ENCODE results near the gene ZBTB7B.

Gene ZBTB7B

GRCh38 chr1:154956544-154956941 is 46.1 kb upstream of the ZBTB7B start:
- peak overlapping the region; percentile 82 to 83 for H3K27ac ChIP-seq
- TF ChIP-seq CTCF (IDR thresholded peaks at IDR 0.05), result no peak
- no peaks in the 10 kb centered on the region for H3K27me3 ChIP-seq
- H3K4me3 ChIP-seq, result peak overlapping the region; percentile 55 to 61
- H3K4me1 ChIP-seq, result peaks cover 7 to 70% (median 57%) of the 10 kb centered on the region in 4 donors
- no peaks in the 10 kb centered on the region for H3K9me3 ChIP-seq
- DNase-seq, result peak in 1 of 2 donors; percentile 86
- H3K36me3 ChIP-seq, result peaks cover 0 to 23% (median 14%) of the 10 kb centered on the region in 3 donors
- intact Hi-C loops (cut with DNase I; ENCODE audit: low total_unique reads), result no loop called here

- intact Hi-C loops (cut with DNase I; ENCODE audit: low total_unique reads), result no loop called here
- Histone ChIP-seq H3K4me1 (peaks cover 7 to 66% (median 56%) of the 10 kb centered on the region in 4 donors), H3K36me3 (peaks cover 0 to 19% (median 14%) of the 10 kb centered on the region in 3 donors), H3K4me3 (no peak overlapping the region), H3K27me3 (no peaks in the 10 kb centered on the region), H3K9me3 (no peaks in the 10 kb centered on the region), H3K27ac (peak overlapping the region; percentile 82 to 83)
- no peak for TF ChIP-seq CTCF (IDR thresholded peaks at IDR 0.05)
- no peak for DNase-seq
Observed at GRCh38 chr1:154957091-154957657, 45.4 kb upstream of the ZBTB7B start.

- H3K9me3 ChIP-seq, result no peaks in the 10 kb centered on the region
- H3K27me3 ChIP-seq, result no peaks in the 10 kb centered on the region
- no peak for DNase-seq
- intact Hi-C loops (cut with DNase I; ENCODE audit: low total_unique reads), result no loop called here
- no peak overlapping the region for H3K27ac ChIP-seq
- peaks cover 7 to 68% (median 56%) of the 10 kb centered on the region in 4 donors for H3K4me1 ChIP-seq
- H3K36me3 ChIP-seq, result peaks cover 0 to 22% (median 16%) of the 10 kb centered on the region in 3 donors
- H3K4me3 ChIP-seq, result no peak overlapping the region
- TF ChIP-seq CTCF (IDR thresholded peaks at IDR 0.05), result no peak
Observed at GRCh38 chr1:154958036-154958435, 44.6 kb upstream of the ZBTB7B start.

GRCh38 chr1:154958681-154959425 is 43.7 kb upstream of the ZBTB7B start:
- Histone ChIP-seq H3K4me1 (peaks cover 4 to 67% (median 49%) of the 10 kb centered on the region in 4 donors), H3K36me3 (peaks cover 0 to 30% (median 24%) of the 10 kb centered on the region in 3 donors), H3K27me3 (no peaks in the 10 kb centered on the region), H3K9me3 (no peaks in the 10 kb centered on the region), H3K27ac (no peak overlapping the region), H3K4me3 (no peak overlapping the region)
- no peak for DNase-seq
- intact Hi-C loops (cut with DNase I; ENCODE audit: low total_unique reads), result no loop called here
- no peak for TF ChIP-seq CTCF (IDR thresholded peaks at IDR 0.05)

- peaks cover under 1 to 35% (median 28%) of the 10 kb centered on the region in 3 donors for H3K36me3 ChIP-seq
- intact Hi-C loops (cut with DNase I; ENCODE audit: low total_unique reads), result no loop called here
- no peak overlapping the region for H3K27ac ChIP-seq
- TF ChIP-seq CTCF (IDR thresholded peaks at IDR 0.05), result no peak
- no peak overlapping the region for H3K4me3 ChIP-seq
- no peak for DNase-seq
- peaks cover 0 to 62% (median 44%) of the 10 kb centered on the region in 4 donors for H3K4me1 ChIP-seq
- H3K9me3 ChIP-seq, result no peaks in the 10 kb centered on the region
- H3K27me3 ChIP-seq, result no peaks in the 10 kb centered on the region
Observed at GRCh38 chr1:154959426-154959780, 43.2 kb upstream of the ZBTB7B start.

Data from tibial artery (tissue), 4 donors.